Fibroblast of lung (primary cell): Measurements from ENCODE around the gene OTUD7B. TPM values are rescaled to one million over a fixed set of nuclear protein-coding genes. Genes with fewer than 3 reads are reported as not detected.
A peak's percentile ranks its signal among the peaks of the same experiment; 100 is the strongest.

Experiments
- DNase-seq, 2 donors: peaks; one replicate each; pipeline versions ENCODE4 v3.0.0 to v3.0.0-alpha.2; 2010; ENCODE audit warnings: low read depth in 2 of 2
- H2AFZ ChIP-seq: 2 replicates; pipeline ENCODE4 v1.5.1; 2012; ENCODE audit warnings: low read length, control low read depth, inconsistent platforms
- H3K27ac ChIP-seq: 2 replicates; pipeline ENCODE4 v1.5.1; 2011; ENCODE audit warnings: low read length, control low read depth; ENCODE audit not compliant: insufficient read depth
- H3K27me3 ChIP-seq: 2 replicates; pipeline ENCODE4 v1.5.1; 2011; ENCODE audit warnings: mild to moderate bottlenecking, low read length; ENCODE audit not compliant: control insufficient read depth, insufficient read depth
- H3K36me3 ChIP-seq: 2 replicates; pipeline ENCODE4 v1.5.1; 2011; ENCODE audit warnings: low read length; ENCODE audit not compliant: control insufficient read depth, insufficient read depth
- H3K4me1 ChIP-seq: 2 replicates; pipeline ENCODE4 v1.5.1; 2011; ENCODE audit warnings: low read length; ENCODE audit not compliant: control insufficient read depth, insufficient read depth; ENCODE audit errors: extremely low read depth
- H3K4me2 ChIP-seq: 2 replicates; pipeline ENCODE4 v1.5.1; 2011; ENCODE audit warnings: low read length, control low read depth; ENCODE audit not compliant: insufficient read depth; ENCODE audit errors: extremely low read depth
- H3K4me3 ChIP-seq, 4 experiments: fragments of 200-600 bp in 1 of 4; sonication (generic) in 1 of 4; replicated peaks in 1 of 4; 2 replicates each; pipeline ENCODE4 v1.5.1; 2011 to 2016; ENCODE audit warnings: low read length in 4 of 4, low read depth in 3 of 4, mild to moderate bottlenecking in 3 of 4, control low read depth in 2 of 4, inconsistent platforms in 1 of 4, mixed read lengths in 1 of 4; ENCODE audit not compliant: insufficient read depth in 1 of 4; ENCODE audit errors: control extremely low read depth in 1 of 4
- H3K79me2 ChIP-seq: 2 replicates; pipeline ENCODE4 v1.5.1; 2012; ENCODE audit warnings: mild to moderate bottlenecking, low read length, inconsistent platforms; ENCODE audit not compliant: control insufficient read depth, insufficient read depth
- H3K9ac ChIP-seq: 2 replicates; pipeline ENCODE4 v1.5.1; 2011; ENCODE audit warnings: mild to moderate bottlenecking, low read length, control low read depth; ENCODE audit not compliant: insufficient read depth
- H3K9me3 ChIP-seq: 2 replicates; pipeline ENCODE4 v1.5.1; 2012; ENCODE audit warnings: low read depth, low read length; ENCODE audit not compliant: control insufficient read depth, insufficient read depth
- H4K20me1 ChIP-seq: 2 replicates; pipeline ENCODE4 v1.5.1; 2011; ENCODE audit warnings: low read length; ENCODE audit not compliant: control insufficient read depth, insufficient read depth; ENCODE audit errors: extremely low read depth
- EZH2 ChIP-seq: IDR thresholded peaks from 2 replicates; pipeline ENCODE4 v1.5.1; 2012; ENCODE audit warnings: low read length, control low read depth, mild to moderate bottlenecking; ENCODE audit errors: missing control alignments
- polyA plus RNA-seq, 2 donors: library from polyadenylated mRNA; depleted of rRNA in 1 of 2; stranded (reverse) in 1 of 2; unstranded in 1 of 2; fragments of >200 nt; gene quantifications; 2 replicates each; pipeline ENCODE4 v1.2.1, GENCODE V29; 2011 to 2012; ENCODE audit warnings: missing spikeins in 1 of 2
- total RNA-seq: library from RNA; depleted of rRNA; stranded (reverse); fragments of >200 nt; gene quantifications from 2 replicates; pipeline ENCODE4 v1.2.1, GENCODE V29; 2014
- TF ChIP-seq, protein P1 (sequence below), 2 donors: IDR thresholded peaks in 1 of 2; conservative IDR thresholded peaks in 1 of 2; 1 replicate in 1 of 2; 2 replicates in 1 of 2; pipeline ENCODE4 v1.5.1; 2011 to 2012; ENCODE audit warnings: low read length in 2 of 2, control low read depth in 1 of 2, inconsistent platforms in 1 of 2, low read depth in 1 of 2, mild to moderate bottlenecking in 1 of 2

OTUD7B gene
- total and polyA plus RNA-seq, 2 donors (not counting 1 experiment from before 2014, with no cell fraction given): 10.1 to 17.3 TPM

DNA sequence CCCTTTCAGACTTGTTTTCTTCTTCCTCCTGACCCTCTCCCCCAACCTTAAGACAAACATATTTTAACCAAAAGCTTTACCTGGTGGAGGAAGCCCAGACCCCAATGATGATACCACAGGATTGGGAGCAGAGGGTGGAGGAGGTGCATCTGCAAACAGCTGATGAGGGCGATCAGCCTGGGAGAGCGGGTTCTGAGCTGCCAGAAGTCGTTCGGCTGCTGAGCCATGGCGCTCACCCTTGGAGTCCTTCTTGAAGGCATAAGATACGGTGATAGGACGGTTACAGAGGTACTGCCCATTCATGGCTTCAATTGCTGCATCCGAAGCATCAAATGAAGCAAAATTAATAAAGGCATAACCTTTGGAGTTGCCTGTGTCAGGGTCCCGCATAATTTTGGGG lies 84.2 kb downstream of the OTUD7B start:
- H3K9ac ChIP-seq: no peak overlapping the region
- no peaks in the 10 kb centered on the region for H3K9me3 ChIP-seq
- H3K4me3 ChIP-seq: peak overlapping the region in 2 of 4 experiments; percentile 79 to 85
- H3K27ac ChIP-seq: no peak overlapping the region
- no peaks in the 10 kb centered on the region for H3K27me3 ChIP-seq
- no peaks in the 10 kb centered on the region for H4K20me1 ChIP-seq
- peaks cover 10% of the 10 kb centered on the region for H3K4me1 ChIP-seq
- peaks cover 28% of the 10 kb centered on the region for H3K79me2 ChIP-seq
- H3K36me3 ChIP-seq: peaks cover 22% of the 10 kb centered on the region
- peak overlapping the region; percentile 67 for H3K4me2 ChIP-seq
- H2AFZ ChIP-seq: no peak overlapping the region
- TF ChIP-seq, protein P1, sequence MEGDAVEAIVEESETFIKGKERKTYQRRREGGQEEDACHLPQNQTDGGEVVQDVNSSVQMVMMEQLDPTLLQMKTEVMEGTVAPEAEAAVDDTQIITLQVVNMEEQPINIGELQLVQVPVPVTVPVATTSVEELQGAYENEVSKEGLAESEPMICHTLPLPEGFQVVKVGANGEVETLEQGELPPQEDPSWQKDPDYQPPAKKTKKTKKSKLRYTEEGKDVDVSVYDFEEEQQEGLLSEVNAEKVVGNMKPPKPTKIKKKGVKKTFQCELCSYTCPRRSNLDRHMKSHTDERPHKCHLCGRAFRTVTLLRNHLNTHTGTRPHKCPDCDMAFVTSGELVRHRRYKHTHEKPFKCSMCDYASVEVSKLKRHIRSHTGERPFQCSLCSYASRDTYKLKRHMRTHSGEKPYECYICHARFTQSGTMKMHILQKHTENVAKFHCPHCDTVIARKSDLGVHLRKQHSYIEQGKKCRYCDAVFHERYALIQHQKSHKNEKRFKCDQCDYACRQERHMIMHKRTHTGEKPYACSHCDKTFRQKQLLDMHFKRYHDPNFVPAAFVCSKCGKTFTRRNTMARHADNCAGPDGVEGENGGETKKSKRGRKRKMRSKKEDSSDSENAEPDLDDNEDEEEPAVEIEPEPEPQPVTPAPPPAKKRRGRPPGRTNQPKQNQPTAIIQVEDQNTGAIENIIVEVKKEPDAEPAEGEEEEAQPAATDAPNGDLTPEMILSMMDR (conservative IDR thresholded peaks at IDR 0.05 in 1 of 2, IDR thresholded peaks at IDR 0.05 in 1 of 2; ENCODE audit: low read depth in 1 of 2, low read length in 2 of 2): no peak
- no peak for TF ChIP-seq EZH2
- no peak for DNase-seq

DNA sequence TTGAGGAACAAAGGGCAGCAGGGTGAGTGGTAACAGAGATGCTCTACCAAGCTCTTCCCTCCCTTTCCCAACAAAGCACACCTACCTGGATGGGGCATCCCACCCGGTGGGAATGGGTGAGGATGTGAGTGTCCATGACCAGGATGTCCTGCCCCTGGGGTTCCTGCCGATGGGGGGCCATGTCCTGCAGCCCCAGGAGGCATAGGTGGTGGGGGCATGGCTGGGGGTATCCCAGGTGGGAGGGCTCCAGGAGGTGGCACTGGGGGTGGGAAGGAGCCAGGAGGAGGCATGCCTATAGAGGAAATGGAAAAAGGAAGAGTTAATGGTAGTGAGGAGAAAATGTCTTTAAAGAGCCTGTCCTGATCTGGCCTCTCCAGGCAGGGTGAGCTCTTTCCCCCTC lies 84.8 kb downstream of the OTUD7B start:
- no peak for DNase-seq
- TF ChIP-seq, protein P1 (conservative IDR thresholded peaks at IDR 0.05 in 1 of 2, IDR thresholded peaks at IDR 0.05 in 1 of 2; ENCODE audit: low read depth in 1 of 2, low read length in 2 of 2): no peak
- TF ChIP-seq EZH2: no peak
- H3K4me2 ChIP-seq: peak overlapping the region; percentile 67
- H3K27me3 ChIP-seq: no peaks in the 10 kb centered on the region
- no peaks in the 10 kb centered on the region for H4K20me1 ChIP-seq
- no peak overlapping the region for H3K27ac ChIP-seq
- H3K4me1 ChIP-seq: peaks cover 10% of the 10 kb centered on the region
- no peaks in the 10 kb centered on the region for H3K9me3 ChIP-seq
- peak overlapping the region in 1 of 4 experiments; percentile 7 for H3K4me3 ChIP-seq
- no peak overlapping the region for H3K9ac ChIP-seq
- H2AFZ ChIP-seq: no peak overlapping the region
- peaks cover 22% of the 10 kb centered on the region for H3K36me3 ChIP-seq
- H3K79me2 ChIP-seq: peaks cover 28% of the 10 kb centered on the region

GRCh38 chr1:149925345-149925744 lies 85.2 kb downstream of the OTUD7B start:
- H3K27ac ChIP-seq: no peak overlapping the region
- H3K9ac ChIP-seq: no peak overlapping the region
- peaks cover 22% of the 10 kb centered on the region for H3K36me3 ChIP-seq
- TF ChIP-seq, protein P1 (conservative IDR thresholded peaks at IDR 0.05 in 1 of 2, IDR thresholded peaks at IDR 0.05 in 1 of 2; ENCODE audit: low read depth in 1 of 2, low read length in 2 of 2): no peak
- no peak for TF ChIP-seq EZH2
- DNase-seq: no peak
- H3K4me2 ChIP-seq: no peak overlapping the region
- no peak overlapping the region for H3K4me3 ChIP-seq
- H3K4me1 ChIP-seq: peaks cover 10% of the 10 kb centered on the region
- no peaks in the 10 kb centered on the region for H4K20me1 ChIP-seq
- no peak overlapping the region for H2AFZ ChIP-seq
- no peaks in the 10 kb centered on the region for H3K9me3 ChIP-seq
- H3K79me2 ChIP-seq: peaks cover 28% of the 10 kb centered on the region
- no peaks in the 10 kb centered on the region for H3K27me3 ChIP-seq
